Lower leg skin (tissue), 4 donors: ENCODE data around the gene FXYD1. TPM values are rescaled to one million over a fixed set of nuclear protein-coding genes. Genes with fewer than 3 reads are reported as not detected.
"Not testable (repeated sequence)": the region's sequence is repeated elsewhere in the genome, so short reads cannot be mapped to it uniquely, and the experiment has no call there.

Experiments used
- DNase-seq, 2 donors: peaks; one replicate each; pipeline ENCODE4 v3.0.0-alpha.2; 2019; ENCODE audit warnings: low spot score in 2 of 2
- H3K4me3 ChIP-seq: fragments of 200-600 bp; sonication (generic); 2 replicates; pipeline ENCODE4 v1.5.1; 2017; ENCODE audit warnings: mild to moderate bottlenecking, low read depth; ENCODE audit not compliant: poor library complexity, severe bottlenecking
- CTCF ChIP-seq, 3 donors: fragments of 450-650 bp; IDR thresholded peaks; one replicate each; pipeline ENCODE4 v1.5.1; 2016; ENCODE audit warnings: antibody characterized with exemption in 3 of 3, mild to moderate bottlenecking in 3 of 3, moderate library complexity in 2 of 3
- POLR2A ChIP-seq, 2 donors: fragments of 450-650 bp; IDR thresholded peaks; one replicate each; pipeline ENCODE4 v1.6.1; 2016 to 2017; ENCODE audit warnings: antibody characterized with exemption in 2 of 2, mild to moderate bottlenecking in 1 of 2, moderate library complexity in 1 of 2
- WGBS, 2 donors: methylation state at CpG; one replicate each; pipeline ENCODE4 v1.1.5; 2018; 5-methylcytosine and 5-hydroxymethylcytosine counted together
- intact Hi-C: fragments of 100-400 bp; cut with DNase I; formaldehyde crosslinking; loops from one replicate; pipeline ENCODE4 v1.15.0; 2023; ENCODE audit warnings: low total_unique reads
- total RNA-seq, 4 donors: library from RNA; depleted of rRNA; stranded (reverse); fragments of >200 nt; gene quantifications; one replicate each; pipeline ENCODE4 v1.1.0, GENCODE V29; 2016

FXYD1 gene
- total RNA-seq, 4 donors from 2014 or later: 5.5 to 20.9 (median 6.5) TPM; not detected in 1

GRCh38 chr19:35125749-35126623, 12.6 kb upstream of the FXYD1 start:
- no peak overlapping the region for H3K4me3 ChIP-seq

GRCh38 chr19:35126624-35126959, 12.0 kb upstream of the FXYD1 start:
- WGBS, 2 donors: 63 to 66% methylated on average over 13 to 17 of the region's 20 CpGs
- no peak for DNase-seq
- H3K4me3 ChIP-seq: no peak overlapping the region
- no peak for TF ChIP-seq POLR2A (IDR thresholded peaks at IDR 0.05)
- intact Hi-C loops: no loop called here

More at GRCh38 chr19:35125749-35126623, 12.6 kb upstream of the FXYD1 start:
- DNase-seq: no peak
- intact Hi-C loops: no loop called here
- WGBS, 2 donors: 68 to 82% methylated on average over 13 to 30 of the region's 35 CpGs
- TF ChIP-seq CTCF (IDR thresholded peaks at IDR 0.05) (no peak), POLR2A (IDR thresholded peaks at IDR 0.05) (no peak)

- intact Hi-C loops: no loop called here
- TF ChIP-seq POLR2A (IDR thresholded peaks at IDR 0.05): no peak
- TF ChIP-seq CTCF (IDR thresholded peaks at IDR 0.05): no peak
- 55 to 62% methylated on average over 7 of the region's 7 CpGs for WGBS, 2 donors
- no peak overlapping the region for H3K4me3 ChIP-seq
- DNase-seq: no peak
Measured at GRCh38 chr19:35127871-35128270, 10.8 kb upstream of the FXYD1 start.

GRCh38 chr19:35128398-35129057, 10.1 kb upstream of the FXYD1 start:
- WGBS, 2 donors: 86 to 90% methylated on average over 9 of the region's 9 CpGs
- H3K4me3 ChIP-seq: no peak overlapping the region
- intact Hi-C loops: no loop called here
- TF ChIP-seq POLR2A (IDR thresholded peaks at IDR 0.05): no peak
- TF ChIP-seq CTCF (IDR thresholded peaks at IDR 0.05): no peak
- DNase-seq: no peak

GRCh38 chr19:35129724-35130274, 8.8 kb upstream of the FXYD1 start:
- intact Hi-C loops: loop anchor here (5.0 kb wide), 1 partner anchor 62 kb away; no protein-coding TSS in a partner anchor
- not testable (repeated sequence) for H3K4me3 ChIP-seq, DNase-seq
- 73 to 77% methylated on average over 14 of the region's 14 CpGs for WGBS, 2 donors

GRCh38 chr19:35130761-35131720, 7.6 kb upstream of the FXYD1 start:
- WGBS, 2 donors: 62 to 65% methylated on average over 23 to 26 of the region's 31 CpGs
- intact Hi-C loops: loop anchor here (5.0 kb wide), 1 partner anchor 64 kb away; no protein-coding TSS in a partner anchor
- no peak overlapping the region for H3K4me3 ChIP-seq
- no peak for DNase-seq
- no peak for TF ChIP-seq POLR2A (IDR thresholded peaks at IDR 0.05)
- no peak for TF ChIP-seq CTCF (IDR thresholded peaks at IDR 0.05)
